ENCODE measurements around the gene NPTN. TPM values are rescaled to one million over a fixed set of nuclear protein-coding genes. Genes with fewer than 3 reads are reported as not detected.

Gene NPTN
- total and polyA plus RNA-seq, 7 experiments from 2014 or later = 26.8 to 51.9 (median 42.6) TPM

DNA sequence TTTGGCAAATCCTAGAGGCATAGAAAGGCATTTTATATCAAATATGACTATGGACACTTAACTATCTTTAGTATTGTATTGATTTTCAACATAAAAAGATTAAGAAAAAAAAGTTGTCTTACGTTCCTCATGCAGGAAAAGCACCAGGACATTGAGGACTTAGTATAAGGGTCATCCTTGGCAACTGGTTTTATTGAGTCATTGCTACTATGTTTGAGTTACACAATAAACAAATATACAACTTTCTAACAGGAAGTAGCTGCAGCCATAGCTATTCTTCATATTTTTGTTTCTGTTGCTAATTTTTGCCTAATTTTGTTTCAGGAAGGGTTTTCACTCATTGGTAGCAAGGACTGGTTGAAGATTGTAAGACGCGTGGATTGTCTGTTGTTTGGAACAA is 93.0 kb downstream of the NPTN start:
- peaks cover 0 to 2% (median 0%) of the 10 kb centered on the region in 5 donors for H3K36me3 Mint-ChIP-seq
- DNase-seq = no peak
- Histone ChIP-seq H3K36me3 (ENCODE audit: control insufficient read depth in 2 of 3, insufficient read depth in 3 of 3, low read length in 3 of 3) (no peaks in the 10 kb centered on the region), H3K4me1 (ENCODE audit: control insufficient read depth in 2 of 2, insufficient read depth in 2 of 2, low read length in 2 of 2) (no peaks in the 10 kb centered on the region), H3K27ac (ENCODE audit: low read depth, low read length) (no peak overlapping the region), H3K4me3 (ENCODE audit: low read length) (no peak overlapping the region), H3K9me3 (ENCODE audit: control insufficient read depth in 2 of 3, low read length in 3 of 3) (no peaks in the 10 kb centered on the region), H3K27me3 (ENCODE audit: control insufficient read depth in 2 of 2, insufficient read depth in 2 of 2, low read length in 2 of 2) (no peaks in the 10 kb centered on the region)
- no peaks in the 10 kb centered on the region for H3K9me3 Mint-ChIP-seq
- no peak overlapping the region for H3K4me3 Mint-ChIP-seq
- intact Hi-C loops (cut with micrococcal nuclease) = no loop called here
- H3K4me1 Mint-ChIP-seq = no peaks in the 10 kb centered on the region
- H3K27ac Mint-ChIP-seq = no peak overlapping the region
- POLR2A ChIA-PET = no interaction called here
- peaks cover 0 to 3% (median 0%) of the 10 kb centered on the region in 5 donors for H3K27me3 Mint-ChIP-seq
- CTCF ChIA-PET = interaction anchor here (0.6 kb wide), 1 partner anchor 23 kb away, joined by 8 read pairs; no protein-coding TSS in a partner anchor
- no peak for ATAC-seq

GRCh38 chr15:73539212-73540128 is 93.7 kb downstream of the NPTN start:
- Mint-ChIP-seq H3K9me3 (no peaks in the 10 kb centered on the region), H3K4me3 (no peak overlapping the region), H3K36me3 (no peaks in the 10 kb centered on the region), H3K4me1 (no peaks in the 10 kb centered on the region), H3K27ac (no peak overlapping the region), H3K27me3 (peaks cover 0 to 3% (median 0%) of the 10 kb centered on the region in 5 donors)
- intact Hi-C loops (cut with micrococcal nuclease) = no loop called here
- H3K9me3 ChIP-seq (ENCODE audit: control insufficient read depth in 2 of 3, low read length in 3 of 3) = no peaks in the 10 kb centered on the region
- H3K36me3 ChIP-seq (ENCODE audit: control insufficient read depth in 2 of 3, insufficient read depth in 3 of 3, low read length in 3 of 3) = no peaks in the 10 kb centered on the region
- no peak for ATAC-seq
- CTCF ChIA-PET = no interaction called here
- H3K27ac ChIP-seq (ENCODE audit: low read depth, low read length) = no peak overlapping the region
- POLR2A ChIA-PET = interaction anchor here (0.7 kb wide), 1 partner anchor 968 kb away, joined by 3 read pairs; no protein-coding TSS in a partner anchor
- no peaks in the 10 kb centered on the region for H3K27me3 ChIP-seq (ENCODE audit: control insufficient read depth in 2 of 2, insufficient read depth in 2 of 2, low read length in 2 of 2)
- no peaks in the 10 kb centered on the region for H3K4me1 ChIP-seq (ENCODE audit: control insufficient read depth in 2 of 2, insufficient read depth in 2 of 2, low read length in 2 of 2)
- no peak overlapping the region for H3K4me3 ChIP-seq (ENCODE audit: low read length)
- no peak for DNase-seq

GRCh38 chr15:73538563-73539211 is 94.5 kb downstream of the NPTN start:
- Mint-ChIP-seq H3K36me3 (no peaks in the 10 kb centered on the region), H3K4me3 (no peak overlapping the region), H3K9me3 (no peaks in the 10 kb centered on the region), H3K27ac (no peak overlapping the region), H3K27me3 (peaks cover 0 to 3% (median 0%) of the 10 kb centered on the region in 5 donors), H3K4me1 (no peaks in the 10 kb centered on the region)
- Histone ChIP-seq H3K4me3 (ENCODE audit: low read length) (no peak overlapping the region), H3K36me3 (ENCODE audit: control insufficient read depth in 2 of 3, insufficient read depth in 3 of 3, low read length in 3 of 3) (no peaks in the 10 kb centered on the region), H3K27me3 (ENCODE audit: control insufficient read depth in 2 of 2, insufficient read depth in 2 of 2, low read length in 2 of 2) (no peaks in the 10 kb centered on the region), H3K27ac (ENCODE audit: low read depth, low read length) (no peak overlapping the region), H3K4me1 (ENCODE audit: control insufficient read depth in 2 of 2, insufficient read depth in 2 of 2, low read length in 2 of 2) (no peaks in the 10 kb centered on the region), H3K9me3 (ENCODE audit: control insufficient read depth in 2 of 3, low read length in 3 of 3) (no peaks in the 10 kb centered on the region)
- CTCF ChIA-PET = no interaction called here
- POLR2A ChIA-PET = interaction anchor here (0.7 kb wide), 1 partner anchor 969 kb away, joined by 3 read pairs; no protein-coding TSS in a partner anchor
- ATAC-seq (no peak), DNase-seq (no peak)
- intact Hi-C loops (cut with micrococcal nuclease) = no loop called here

GRCh38 chr15:73538123-73538522 is 95.1 kb downstream of the NPTN start:
- Mint-ChIP-seq H3K27ac (no peak overlapping the region), H3K9me3 (no peaks in the 10 kb centered on the region), H3K27me3 (peaks cover 0 to 3% (median 0%) of the 10 kb centered on the region in 5 donors), H3K4me1 (no peaks in the 10 kb centered on the region), H3K4me3 (no peak overlapping the region), H3K36me3 (no peaks in the 10 kb centered on the region)
- Histone ChIP-seq H3K27me3 (ENCODE audit: control insufficient read depth in 2 of 2, insufficient read depth in 2 of 2, low read length in 2 of 2) (no peaks in the 10 kb centered on the region), H3K4me3 (ENCODE audit: low read length) (no peak overlapping the region), H3K4me1 (ENCODE audit: control insufficient read depth in 2 of 2, insufficient read depth in 2 of 2, low read length in 2 of 2) (no peaks in the 10 kb centered on the region), H3K36me3 (ENCODE audit: control insufficient read depth in 2 of 3, insufficient read depth in 3 of 3, low read length in 3 of 3) (no peaks in the 10 kb centered on the region), H3K27ac (ENCODE audit: low read depth, low read length) (no peak overlapping the region), H3K9me3 (ENCODE audit: control insufficient read depth in 2 of 3, low read length in 3 of 3) (no peaks in the 10 kb centered on the region)
- CTCF ChIA-PET = no interaction called here
- intact Hi-C loops (cut with micrococcal nuclease) = no loop called here
- ATAC-seq (no peak), DNase-seq (no peak)
- POLR2A ChIA-PET = no interaction called here

DNA sequence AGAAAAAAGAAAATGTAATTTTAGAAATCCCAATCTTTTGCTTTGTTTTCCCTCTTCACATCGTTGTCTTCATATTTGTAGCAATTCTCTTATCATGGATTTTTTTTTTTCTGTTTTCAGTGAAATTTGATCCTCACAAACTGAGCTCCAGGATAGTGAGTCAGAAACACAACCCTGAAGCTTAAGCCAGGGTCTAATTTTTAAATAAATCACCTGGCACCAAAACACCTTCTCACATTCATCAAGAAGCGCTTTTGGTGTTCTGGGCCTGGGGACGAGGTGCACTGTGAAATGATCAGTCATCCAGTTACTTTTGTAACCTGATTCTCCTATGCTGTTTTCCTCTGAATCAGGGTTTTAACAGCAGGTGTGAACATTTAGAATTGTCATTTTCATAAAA is 102.5 kb downstream of the NPTN start:
- no peak for DNase-seq
- ChIA-PET POLR2A (no interaction called here), CTCF (no interaction called here)
- Mint-ChIP-seq H3K4me1 (no peaks in the 10 kb centered on the region), H3K4me3 (no peak overlapping the region), H3K36me3 (peaks cover 0 to 8% (median 0%) of the 10 kb centered on the region in 5 donors), H3K9me3 (peaks cover 0 to 3% (median 0%) of the 10 kb centered on the region in 11 donors), H3K27me3 (peaks cover 0 to 21% (median 0%) of the 10 kb centered on the region in 5 donors), H3K27ac (no peak overlapping the region)
- H3K9me3 ChIP-seq (ENCODE audit: control insufficient read depth in 2 of 3, low read length in 3 of 3) = no peaks in the 10 kb centered on the region
- intact Hi-C loops (cut with micrococcal nuclease) = no loop called here
- no peak for ATAC-seq
- no peaks in the 10 kb centered on the region for H3K4me1 ChIP-seq (ENCODE audit: control insufficient read depth in 2 of 2, insufficient read depth in 2 of 2, low read length in 2 of 2)
- H3K27me3 ChIP-seq (ENCODE audit: control insufficient read depth in 2 of 2, insufficient read depth in 2 of 2, low read length in 2 of 2) = no peaks in the 10 kb centered on the region
- no peak overlapping the region for H3K4me3 ChIP-seq (ENCODE audit: low read length)
- H3K27ac ChIP-seq (ENCODE audit: low read depth, low read length) = no peak overlapping the region
- no peaks in the 10 kb centered on the region for H3K36me3 ChIP-seq (ENCODE audit: control insufficient read depth in 2 of 3, insufficient read depth in 3 of 3, low read length in 3 of 3)

GRCh38 chr15:73527598-73527997 is 105.6 kb downstream of the NPTN start:
- no peaks in the 10 kb centered on the region for H3K9me3 ChIP-seq (ENCODE audit: control insufficient read depth in 2 of 3, low read length in 3 of 3)
- no peaks in the 10 kb centered on the region for H3K36me3 ChIP-seq (ENCODE audit: control insufficient read depth in 2 of 3, insufficient read depth in 3 of 3, low read length in 3 of 3)
- no peaks in the 10 kb centered on the region for H3K4me1 Mint-ChIP-seq
- H3K4me1 ChIP-seq (ENCODE audit: control insufficient read depth in 2 of 2, insufficient read depth in 2 of 2, low read length in 2 of 2) = no peaks in the 10 kb centered on the region
- intact Hi-C loops (cut with micrococcal nuclease) = no loop called here
- H3K4me3 Mint-ChIP-seq = no peak overlapping the region
- H3K36me3 Mint-ChIP-seq = peaks cover 0 to 8% (median 0%) of the 10 kb centered on the region in 5 donors
- H3K27me3 Mint-ChIP-seq = peaks cover 0 to 36% (median 0%) of the 10 kb centered on the region in 5 donors
- H3K27ac ChIP-seq (ENCODE audit: low read depth, low read length) = no peak overlapping the region
- no peak for DNase-seq
- no peak overlapping the region for H3K27ac Mint-ChIP-seq
- H3K9me3 Mint-ChIP-seq = peaks cover 0 to 3% (median 0%) of the 10 kb centered on the region in 11 donors
- no peaks in the 10 kb centered on the region for H3K27me3 ChIP-seq (ENCODE audit: control insufficient read depth in 2 of 2, insufficient read depth in 2 of 2, low read length in 2 of 2)
- no peak for ATAC-seq
- CTCF ChIA-PET = no interaction called here
- no peak overlapping the region for H3K4me3 ChIP-seq (ENCODE audit: low read length)
- POLR2A ChIA-PET = no interaction called here
